HEK293 (cell line): ENCODE measurements around the gene IL4I1.

Experiments used
- PATZ1 ChIP-seq: fragments of 450-650 bp; formaldehyde crosslinking; IDR thresholded peaks from 2 replicates; pipeline ENCODE4 v1.5.1; 2016; ENCODE audit warnings: missing biosample characterization, missing genetic modification characterization
- ZNF362 ChIP-seq: fragments of 450-650 bp; formaldehyde crosslinking; IDR thresholded peaks from 2 replicates; pipeline ENCODE4 v1.5.1; 2016; ENCODE audit warnings: missing biosample characterization, missing genetic modification characterization
- ZNF510 ChIP-seq: fragments of 450-650 bp; formaldehyde crosslinking; IDR thresholded peaks from 2 replicates; pipeline ENCODE4 v1.5.1; 2018; ENCODE audit warnings: mild to moderate bottlenecking, missing genetic modification characterization, missing biosample characterization; ENCODE audit not compliant: insufficient replicate concordance
- ZNF521 ChIP-seq: fragments of 450-650 bp; formaldehyde crosslinking; IDR thresholded peaks from 2 replicates; pipeline ENCODE4 v1.5.1; 2017; ENCODE audit warnings: missing biosample characterization, mild to moderate bottlenecking, missing genetic modification characterization
- ZNF548 ChIP-seq: fragments of 450-650 bp; formaldehyde crosslinking; IDR thresholded peaks from 2 replicates; pipeline ENCODE4 v1.5.1; 2016; ENCODE audit warnings: missing biosample characterization, missing genetic modification characterization
- ZNF654 ChIP-seq: fragments of 450-650 bp; formaldehyde crosslinking; IDR thresholded peaks from 2 replicates; pipeline ENCODE4 v1.5.1; 2016; ENCODE audit warnings: low read depth, missing biosample characterization, missing genetic modification characterization
- ZNF704 ChIP-seq: fragments of 450-650 bp; formaldehyde crosslinking; IDR thresholded peaks from 2 replicates; pipeline ENCODE4 v1.5.1; 2016; ENCODE audit warnings: missing biosample characterization, missing genetic modification characterization
- ZNF830 ChIP-seq: fragments of 450-650 bp; IDR thresholded peaks from 2 replicates; pipeline ENCODE4 v1.5.0; 2018; ENCODE audit warnings: missing biosample characterization, missing genetic modification characterization, low read depth, mild to moderate bottlenecking, moderate library complexity
- ZNF837 ChIP-seq: fragments of 450-650 bp; formaldehyde crosslinking; IDR thresholded peaks from 2 replicates; pipeline ENCODE4 v1.5.1; 2016; ENCODE audit warnings: missing biosample characterization, missing genetic modification characterization
- TF ChIP-seq, protein P1 (sequence below): fragments of 450-650 bp; formaldehyde crosslinking; IDR thresholded peaks from 2 replicates; pipeline ENCODE4 v1.5.1; 2016; ENCODE audit warnings: missing biosample characterization, missing genetic modification characterization
- TF ChIP-seq, protein P2 (sequence below): fragments of 450-650 bp; formaldehyde crosslinking; IDR thresholded peaks from 2 replicates; pipeline ENCODE4 v1.5.1; 2016; ENCODE audit warnings: missing biosample characterization, missing genetic modification characterization, low read depth
- TF ChIP-seq, protein P3 (sequence below): fragments of 450-650 bp; formaldehyde crosslinking; IDR thresholded peaks from 2 replicates; pipeline ENCODE4 v1.5.1; 2017; ENCODE audit warnings: missing biosample characterization, missing genetic modification characterization
- TF ChIP-seq, protein P4 (sequence below): fragments of 450-650 bp; formaldehyde crosslinking; IDR thresholded peaks from 2 replicates; pipeline ENCODE4 v1.5.1; 2016; ENCODE audit warnings: missing biosample characterization, missing genetic modification characterization, low read depth

- TF ChIP-seq, protein P1, sequence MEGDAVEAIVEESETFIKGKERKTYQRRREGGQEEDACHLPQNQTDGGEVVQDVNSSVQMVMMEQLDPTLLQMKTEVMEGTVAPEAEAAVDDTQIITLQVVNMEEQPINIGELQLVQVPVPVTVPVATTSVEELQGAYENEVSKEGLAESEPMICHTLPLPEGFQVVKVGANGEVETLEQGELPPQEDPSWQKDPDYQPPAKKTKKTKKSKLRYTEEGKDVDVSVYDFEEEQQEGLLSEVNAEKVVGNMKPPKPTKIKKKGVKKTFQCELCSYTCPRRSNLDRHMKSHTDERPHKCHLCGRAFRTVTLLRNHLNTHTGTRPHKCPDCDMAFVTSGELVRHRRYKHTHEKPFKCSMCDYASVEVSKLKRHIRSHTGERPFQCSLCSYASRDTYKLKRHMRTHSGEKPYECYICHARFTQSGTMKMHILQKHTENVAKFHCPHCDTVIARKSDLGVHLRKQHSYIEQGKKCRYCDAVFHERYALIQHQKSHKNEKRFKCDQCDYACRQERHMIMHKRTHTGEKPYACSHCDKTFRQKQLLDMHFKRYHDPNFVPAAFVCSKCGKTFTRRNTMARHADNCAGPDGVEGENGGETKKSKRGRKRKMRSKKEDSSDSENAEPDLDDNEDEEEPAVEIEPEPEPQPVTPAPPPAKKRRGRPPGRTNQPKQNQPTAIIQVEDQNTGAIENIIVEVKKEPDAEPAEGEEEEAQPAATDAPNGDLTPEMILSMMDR (tag by site-specific recombination): no peak
- TF ChIP-seq ZNF704 (no peak), ZNF654 (tag by site-specific recombination) (no peak), ZNF510 (tag by site-specific recombination) (no peak), ZNF362 (tag by site-specific recombination) (no peak), PATZ1 (no peak), ZNF548 (tag by site-specific recombination) (no peak), ZNF521 (tag by site-specific recombination) (no peak), ZNF837 (tag by site-specific recombination) (no peak), ZNF830 (tag by site-specific recombination) (no peak)
- TF ChIP-seq, protein P2, sequence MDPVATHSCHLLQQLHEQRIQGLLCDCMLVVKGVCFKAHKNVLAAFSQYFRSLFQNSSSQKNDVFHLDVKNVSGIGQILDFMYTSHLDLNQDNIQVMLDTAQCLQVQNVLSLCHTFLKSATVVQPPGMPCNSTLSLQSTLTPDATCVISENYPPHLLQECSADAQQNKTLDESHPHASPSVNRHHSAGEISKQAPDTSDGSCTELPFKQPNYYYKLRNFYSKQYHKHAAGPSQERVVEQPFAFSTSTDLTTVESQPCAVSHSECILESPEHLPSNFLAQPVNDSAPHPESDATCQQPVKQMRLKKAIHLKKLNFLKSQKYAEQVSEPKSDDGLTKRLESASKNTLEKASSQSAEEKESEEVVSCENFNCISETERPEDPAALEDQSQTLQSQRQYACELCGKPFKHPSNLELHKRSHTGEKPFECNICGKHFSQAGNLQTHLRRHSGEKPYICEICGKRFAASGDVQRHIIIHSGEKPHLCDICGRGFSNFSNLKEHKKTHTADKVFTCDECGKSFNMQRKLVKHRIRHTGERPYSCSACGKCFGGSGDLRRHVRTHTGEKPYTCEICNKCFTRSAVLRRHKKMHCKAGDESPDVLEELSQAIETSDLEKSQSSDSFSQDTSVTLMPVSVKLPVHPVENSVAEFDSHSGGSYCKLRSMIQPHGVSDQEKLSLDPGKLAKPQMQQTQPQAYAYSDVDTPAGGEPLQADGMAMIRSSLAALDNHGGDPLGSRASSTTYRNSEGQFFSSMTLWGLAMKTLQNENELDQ: no peak
- TF ChIP-seq, protein P3, sequence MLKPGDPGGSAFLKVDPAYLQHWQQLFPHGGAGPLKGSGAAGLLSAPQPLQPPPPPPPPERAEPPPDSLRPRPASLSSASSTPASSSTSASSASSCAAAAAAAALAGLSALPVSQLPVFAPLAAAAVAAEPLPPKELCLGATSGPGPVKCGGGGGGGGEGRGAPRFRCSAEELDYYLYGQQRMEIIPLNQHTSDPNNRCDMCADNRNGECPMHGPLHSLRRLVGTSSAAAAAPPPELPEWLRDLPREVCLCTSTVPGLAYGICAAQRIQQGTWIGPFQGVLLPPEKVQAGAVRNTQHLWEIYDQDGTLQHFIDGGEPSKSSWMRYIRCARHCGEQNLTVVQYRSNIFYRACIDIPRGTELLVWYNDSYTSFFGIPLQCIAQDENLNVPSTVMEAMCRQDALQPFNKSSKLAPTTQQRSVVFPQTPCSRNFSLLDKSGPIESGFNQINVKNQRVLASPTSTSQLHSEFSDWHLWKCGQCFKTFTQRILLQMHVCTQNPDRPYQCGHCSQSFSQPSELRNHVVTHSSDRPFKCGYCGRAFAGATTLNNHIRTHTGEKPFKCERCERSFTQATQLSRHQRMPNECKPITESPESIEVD (tag by site-specific recombination): no peak
- TF ChIP-seq, protein P4, sequence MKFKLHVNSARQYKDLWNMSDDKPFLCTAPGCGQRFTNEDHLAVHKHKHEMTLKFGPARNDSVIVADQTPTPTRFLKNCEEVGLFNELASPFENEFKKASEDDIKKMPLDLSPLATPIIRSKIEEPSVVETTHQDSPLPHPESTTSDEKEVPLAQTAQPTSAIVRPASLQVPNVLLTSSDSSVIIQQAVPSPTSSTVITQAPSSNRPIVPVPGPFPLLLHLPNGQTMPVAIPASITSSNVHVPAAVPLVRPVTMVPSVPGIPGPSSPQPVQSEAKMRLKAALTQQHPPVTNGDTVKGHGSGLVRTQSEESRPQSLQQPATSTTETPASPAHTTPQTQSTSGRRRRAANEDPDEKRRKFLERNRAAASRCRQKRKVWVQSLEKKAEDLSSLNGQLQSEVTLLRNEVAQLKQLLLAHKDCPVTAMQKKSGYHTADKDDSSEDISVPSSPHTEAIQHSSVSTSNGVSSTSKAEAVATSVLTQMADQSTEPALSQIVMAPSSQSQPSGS (tag by site-specific recombination): no peak
Measured at GRCh38 chr19:49881672-49882394, 14.9 kb downstream of the IL4I1 start.
